Stimulated activated CD8-positive, alpha-beta memory T cell treated with anti-CD3 and anti-CD28 coated beads, Interleukin-12 subunit alpha, Interleukin-12 subunit beta, amount 100 ng/mL, for 24 hours (primary cell): ENCODE measurements around the gene ZBTB7C.

Experiments
- DNase-seq: peaks from one replicate; pipeline ENCODE4 v3.0.0-alpha.2; 2020; ENCODE audit errors: extremely low read depth

ZBTB7C gene

DNA sequence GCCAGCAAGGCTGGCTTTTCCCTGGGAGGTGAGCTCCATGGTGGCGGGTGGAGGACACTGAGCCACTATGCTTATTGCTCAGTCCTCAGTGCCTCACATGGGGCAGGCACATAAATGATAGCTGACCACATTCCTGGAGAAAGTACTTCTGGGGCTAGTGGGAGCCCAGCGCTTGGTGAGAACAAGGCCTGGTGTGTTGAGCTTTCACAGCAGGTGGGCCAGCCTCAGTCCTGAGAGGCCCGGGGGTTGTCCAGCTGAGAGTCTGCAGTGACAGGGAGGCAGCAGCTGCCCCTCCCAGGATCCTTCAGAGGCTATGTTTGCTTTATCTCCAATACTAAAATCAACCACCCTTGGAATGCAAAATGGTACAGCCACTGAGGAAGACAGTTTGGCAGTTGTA is 217.7 kb downstream of the ZBTB7C start:
- no peak for DNase-seq

DNA sequence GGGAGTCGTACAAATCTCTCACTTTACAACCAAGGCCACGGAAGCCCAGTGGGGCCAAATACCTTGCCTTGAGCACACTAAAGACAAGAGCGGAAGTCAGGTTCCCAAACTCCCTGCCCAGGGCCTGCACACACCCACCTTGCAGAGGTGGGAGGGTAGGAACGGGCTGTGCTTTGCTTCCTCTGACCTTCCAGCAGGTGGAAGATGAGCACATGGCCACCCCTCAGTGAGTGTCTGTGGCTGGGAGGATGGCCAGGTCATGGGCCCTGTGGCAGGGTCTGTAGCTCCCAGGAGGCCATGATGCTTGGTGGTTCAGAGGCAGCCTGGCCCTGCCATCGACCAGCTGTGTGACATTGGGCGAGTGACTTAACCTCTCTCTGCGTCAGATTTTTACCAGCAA is 218.2 kb downstream of the ZBTB7C start:
- no peak for DNase-seq

DNA sequence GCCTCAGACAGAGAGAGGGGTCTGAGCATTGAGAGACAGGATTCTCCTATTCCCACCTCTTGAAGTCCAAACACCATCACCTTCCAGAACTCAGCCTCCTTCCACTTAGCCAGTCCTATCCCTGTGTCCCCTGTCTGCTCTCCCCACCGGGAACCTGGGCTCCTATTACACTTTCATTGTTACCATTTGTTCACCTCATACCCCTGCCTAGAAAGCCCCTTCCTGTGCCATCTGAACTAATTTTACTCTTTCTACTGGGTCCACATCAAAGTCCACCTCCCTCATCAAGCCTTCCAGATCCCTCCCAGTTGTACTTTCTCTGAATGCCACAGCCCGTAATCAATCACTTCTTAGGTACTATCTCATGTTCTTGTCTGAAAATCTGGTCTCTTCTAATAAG is 220.6 kb downstream of the ZBTB7C start:
- DNase-seq = no peak

DNA sequence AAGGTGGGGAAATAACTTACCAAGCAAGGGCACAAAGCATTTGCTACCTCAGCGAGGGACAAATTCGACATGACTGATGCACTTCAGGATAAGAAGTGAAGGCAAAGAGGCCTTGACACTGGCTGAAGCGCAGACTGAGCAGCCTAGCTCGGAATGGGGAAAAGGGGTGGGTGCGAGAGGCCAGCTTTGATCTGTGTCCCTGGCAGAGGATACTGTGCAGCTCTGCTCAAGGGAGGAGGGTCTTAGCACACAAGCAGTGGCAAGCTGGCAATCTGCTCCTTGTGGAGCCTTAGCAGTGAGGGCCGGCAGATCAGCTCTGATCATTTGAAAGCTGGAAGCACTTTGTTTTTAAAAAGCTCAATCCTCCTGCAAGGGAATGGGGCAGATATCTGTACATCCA is 222.3 kb downstream of the ZBTB7C start:
- DNase-seq = no peak

DNA sequence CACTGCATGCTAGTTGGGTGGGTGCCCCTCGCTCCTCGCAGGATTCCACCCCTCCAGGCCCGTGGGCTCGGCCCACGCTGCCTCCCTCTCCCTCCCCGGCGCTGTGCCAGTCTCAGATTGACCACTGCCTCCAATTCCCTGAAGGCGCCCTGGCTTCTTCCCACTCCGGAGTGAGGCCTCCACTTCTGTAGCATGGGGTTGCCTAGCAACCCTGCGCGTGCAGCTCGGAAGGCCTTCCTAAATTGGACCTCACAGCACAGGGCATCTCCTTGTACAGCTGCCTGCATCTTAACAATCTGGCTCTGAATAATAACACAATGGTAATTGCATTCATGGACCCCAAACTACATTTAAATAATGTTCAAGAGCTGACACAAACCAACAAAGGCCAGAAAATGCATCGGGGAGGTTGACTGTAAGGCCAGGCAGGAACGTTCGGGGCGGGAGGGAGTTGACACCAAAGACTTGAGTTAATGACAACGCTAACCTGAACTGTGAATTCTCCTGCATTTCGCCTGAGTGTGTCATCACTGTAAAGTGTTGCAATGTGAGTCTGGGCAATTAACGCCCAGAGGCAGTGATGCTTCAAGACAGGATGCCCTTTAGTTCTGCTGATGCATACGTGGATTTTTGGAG is 222.9 kb downstream of the ZBTB7C start:
- no peak for DNase-seq

DNA sequence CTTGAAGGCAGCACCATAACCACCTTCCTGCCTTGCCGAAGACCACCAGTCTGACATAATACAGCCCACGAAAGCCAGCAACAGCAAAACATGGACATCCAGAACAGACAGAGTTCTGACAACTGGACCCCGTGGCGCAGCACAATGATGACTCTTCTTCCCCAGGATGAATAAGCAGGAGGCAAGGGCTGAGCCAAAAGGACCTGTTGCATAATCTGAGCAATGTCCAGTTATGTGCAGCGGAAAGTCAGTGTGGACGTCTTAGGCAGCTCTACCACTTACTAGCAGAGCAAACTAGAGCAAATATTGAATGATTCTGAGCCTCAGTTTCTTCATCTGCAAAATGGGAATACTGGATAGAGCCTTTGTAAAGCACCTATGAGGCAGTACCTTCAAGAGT is 225.1 kb downstream of the ZBTB7C start:
- DNase-seq = no peak

DNA sequence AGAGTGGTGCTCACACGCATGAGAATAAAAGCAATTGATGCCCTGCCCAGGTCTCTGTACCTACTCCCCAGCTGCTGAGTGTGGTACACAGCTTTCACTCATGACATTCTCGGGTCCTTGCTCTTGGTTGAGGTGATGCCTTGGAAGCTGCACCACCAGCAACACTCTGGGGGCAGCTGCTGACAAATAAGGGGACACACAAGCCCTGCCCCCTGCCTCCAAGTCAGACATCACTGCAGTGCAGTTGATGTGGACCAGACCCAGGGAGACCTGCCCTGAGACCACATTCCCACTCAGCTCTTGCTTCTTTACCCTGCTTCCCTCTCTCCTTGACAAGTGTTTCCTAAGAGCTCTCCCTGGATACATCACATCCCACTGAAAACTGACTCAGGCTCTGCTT is 225.6 kb downstream of the ZBTB7C start:
- DNase-seq = no peak

DNA sequence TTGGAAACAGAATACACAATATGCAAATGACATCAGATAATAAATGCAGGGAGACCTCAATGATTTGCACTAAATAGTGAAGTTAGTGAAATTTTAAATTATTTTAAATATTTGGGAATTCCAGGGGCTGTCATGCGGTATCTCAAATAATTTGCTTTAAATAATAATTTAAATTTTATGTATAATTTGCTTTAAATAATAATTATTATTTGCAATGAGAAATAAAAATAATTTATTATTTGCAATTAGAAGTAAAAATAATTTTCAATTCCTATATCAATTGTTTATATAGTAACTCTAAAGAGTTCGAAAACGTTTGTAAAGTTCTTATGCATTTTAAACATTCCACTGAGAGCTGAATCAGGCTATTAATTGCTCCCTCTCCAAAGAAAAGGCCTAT is 226.4 kb downstream of the ZBTB7C start:
- no peak for DNase-seq

DNA sequence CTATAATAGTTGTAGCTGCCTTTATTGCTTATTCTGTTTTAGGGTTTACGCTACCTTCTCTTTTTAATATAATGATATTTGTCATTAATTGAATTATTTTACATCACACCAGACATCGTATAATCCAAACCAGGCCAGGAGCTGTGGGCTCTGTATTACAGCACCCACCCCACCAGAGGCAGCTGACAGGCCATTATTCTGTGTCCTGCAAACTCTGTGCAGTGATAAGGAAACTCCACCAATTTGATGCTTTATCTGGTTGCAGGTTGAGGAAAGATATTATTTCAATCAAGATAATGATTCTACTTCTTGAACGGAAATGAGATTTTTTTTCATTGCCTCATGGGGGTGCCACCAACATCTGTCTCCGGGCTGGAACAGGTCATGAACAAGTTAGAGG is 227.3 kb downstream of the ZBTB7C start:
- DNase-seq = no peak

DNA sequence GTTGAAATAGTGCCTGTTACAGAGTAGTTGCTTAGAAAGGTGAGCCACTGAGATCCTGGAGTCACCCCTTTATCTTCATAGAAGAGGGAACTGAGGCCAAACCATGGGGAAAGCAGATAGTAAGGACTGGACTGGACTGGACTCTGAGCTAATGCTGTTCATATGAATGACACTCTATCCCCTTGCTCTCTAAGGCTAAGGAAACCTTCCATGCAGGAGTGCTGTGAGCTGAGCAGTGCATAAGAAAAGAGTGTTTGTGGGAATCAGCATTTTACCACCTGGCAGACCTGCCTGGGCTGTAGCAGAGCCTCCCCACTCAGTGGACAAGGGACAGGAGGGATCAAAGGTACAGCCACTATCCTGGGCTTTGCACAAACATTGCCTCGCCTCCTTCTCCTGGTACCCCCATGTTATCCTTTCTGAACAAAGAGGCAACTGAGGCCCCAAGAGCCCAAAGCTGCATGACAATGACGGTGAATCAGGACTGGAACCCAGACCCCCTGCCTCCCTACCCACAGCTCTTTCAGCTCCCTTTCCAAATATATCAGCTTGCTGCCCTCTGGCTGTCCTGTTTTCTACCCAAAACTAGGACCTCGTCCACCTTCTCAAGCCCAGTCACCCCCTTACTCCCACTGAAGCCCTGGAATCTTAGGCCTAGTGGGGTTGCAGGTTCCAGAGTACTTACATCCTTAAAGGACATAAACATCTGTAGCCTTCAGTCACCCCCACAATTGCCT is 227.9 kb downstream of the ZBTB7C start:
- DNase-seq = no peak

DNA sequence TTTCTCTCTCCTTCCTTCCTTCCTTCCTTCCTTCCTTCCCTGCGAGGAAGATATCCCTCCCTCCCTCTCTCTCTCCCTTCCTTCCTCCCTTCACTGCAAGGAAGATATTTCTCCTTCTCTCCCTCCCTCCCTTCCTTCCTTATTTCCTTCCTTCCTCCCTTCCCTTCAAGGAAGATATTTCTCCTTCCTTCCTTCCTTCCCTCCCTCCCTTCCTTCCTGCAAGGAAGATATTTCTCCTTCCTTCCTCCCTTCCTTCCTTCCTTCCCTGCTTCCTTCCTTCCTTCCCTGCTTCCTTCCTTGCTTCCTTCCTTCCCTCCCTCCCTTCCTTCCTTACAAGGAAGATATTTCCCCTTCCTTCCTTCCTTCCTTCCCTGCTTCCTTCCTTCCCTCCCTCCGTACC is 229.5 kb downstream of the ZBTB7C start:
- DNase-seq = no peak

DNA sequence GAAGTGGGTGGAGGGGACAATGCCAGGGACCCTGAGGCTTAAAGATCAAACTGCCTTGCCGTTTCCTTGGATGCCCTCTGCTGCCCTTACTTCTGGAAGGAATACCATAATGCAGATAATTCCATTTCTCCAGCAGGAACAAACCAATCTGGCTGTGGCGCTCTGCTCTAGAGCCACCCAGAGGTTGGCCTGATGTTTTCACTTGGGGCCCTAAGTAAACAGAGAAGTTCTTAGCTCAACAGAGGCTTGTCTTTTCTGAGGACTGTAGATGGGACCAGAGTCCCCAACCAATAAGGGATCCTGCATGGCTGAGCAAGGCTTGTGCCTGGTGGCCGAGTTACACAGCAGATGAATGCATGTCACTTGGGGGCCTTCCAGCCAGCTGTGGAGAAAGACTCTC is 230.2 kb downstream of the ZBTB7C start:
- DNase-seq = no peak

DNA sequence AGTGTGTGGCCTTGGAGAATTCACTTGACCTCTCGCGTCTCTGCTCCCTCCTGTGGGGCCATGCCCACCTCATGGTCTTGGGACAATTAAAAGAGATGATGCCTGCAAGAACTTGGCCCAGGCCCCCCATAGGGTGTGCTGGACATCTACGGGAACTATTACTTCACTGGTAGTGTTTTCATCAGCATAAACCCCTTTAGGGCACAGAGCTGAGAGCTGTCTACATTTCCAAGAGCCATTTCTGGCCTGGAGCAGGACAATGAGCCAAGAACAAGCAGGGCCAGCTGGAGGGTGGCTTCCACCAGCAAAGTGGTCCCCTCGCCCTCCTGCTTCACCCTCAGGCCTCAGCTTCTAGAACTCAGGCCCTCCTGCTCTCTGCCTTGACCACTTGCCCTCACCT is 232.3 kb downstream of the ZBTB7C start:
- DNase-seq = no peak

DNA sequence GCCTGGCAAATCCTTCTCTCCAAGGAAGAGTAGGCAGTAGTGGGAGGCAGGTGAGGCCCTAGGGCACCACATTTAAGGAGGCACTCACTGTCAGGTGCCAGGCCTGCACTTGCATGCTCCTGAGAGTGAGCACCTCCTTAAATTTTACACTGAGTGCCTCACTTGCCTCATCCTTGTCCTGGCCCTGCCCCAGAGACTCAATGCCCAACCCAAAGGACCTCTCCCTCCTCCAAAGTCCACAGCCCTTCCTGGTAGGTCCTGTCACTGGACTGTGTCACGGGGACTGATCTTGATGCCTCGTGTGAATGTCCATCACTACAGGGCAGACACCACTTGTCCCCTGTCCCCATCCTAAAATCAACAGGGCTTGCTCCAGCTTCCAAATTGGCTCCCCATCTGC is 235.6 kb downstream of the ZBTB7C start:
- DNase-seq = no peak

DNA sequence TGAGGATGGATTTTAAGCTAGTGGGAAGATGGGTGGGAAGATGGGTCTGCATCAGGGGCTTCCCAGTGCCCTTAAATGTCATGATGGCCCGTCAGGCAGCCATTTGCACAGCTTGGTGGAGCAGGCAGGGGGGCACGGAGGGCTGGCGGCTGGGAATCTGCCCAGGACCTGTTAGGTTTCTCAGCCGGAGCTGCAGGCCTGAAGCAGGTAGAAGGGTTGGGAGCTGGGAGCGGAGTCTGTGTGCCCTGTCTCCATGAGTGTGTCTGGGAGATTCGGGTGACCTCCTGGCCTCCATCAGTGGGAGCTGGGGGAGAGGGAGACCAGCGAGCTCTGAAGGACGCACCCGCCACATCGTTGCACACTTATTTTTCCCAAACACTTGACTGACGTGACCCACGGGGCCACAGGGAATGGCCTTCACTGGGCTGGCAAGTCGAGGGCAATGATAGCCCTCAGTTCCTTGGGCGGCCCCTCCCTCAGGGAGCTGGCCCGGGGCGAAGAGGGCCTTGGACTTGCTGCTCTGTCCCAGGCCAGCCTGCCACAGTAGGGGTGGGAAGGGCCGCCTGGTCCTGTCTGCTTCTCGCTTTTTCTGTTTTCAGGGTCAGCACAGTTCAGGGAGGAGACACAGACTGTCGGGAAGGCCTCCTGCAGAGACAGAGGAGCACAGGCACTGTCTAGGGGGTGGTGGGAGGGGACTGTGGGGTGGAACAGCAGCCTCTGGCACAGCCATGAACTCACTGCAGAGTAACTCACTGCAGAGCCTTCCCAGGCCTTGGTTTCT is 236.8 kb downstream of the ZBTB7C start:
- DNase-seq = no peak

DNA sequence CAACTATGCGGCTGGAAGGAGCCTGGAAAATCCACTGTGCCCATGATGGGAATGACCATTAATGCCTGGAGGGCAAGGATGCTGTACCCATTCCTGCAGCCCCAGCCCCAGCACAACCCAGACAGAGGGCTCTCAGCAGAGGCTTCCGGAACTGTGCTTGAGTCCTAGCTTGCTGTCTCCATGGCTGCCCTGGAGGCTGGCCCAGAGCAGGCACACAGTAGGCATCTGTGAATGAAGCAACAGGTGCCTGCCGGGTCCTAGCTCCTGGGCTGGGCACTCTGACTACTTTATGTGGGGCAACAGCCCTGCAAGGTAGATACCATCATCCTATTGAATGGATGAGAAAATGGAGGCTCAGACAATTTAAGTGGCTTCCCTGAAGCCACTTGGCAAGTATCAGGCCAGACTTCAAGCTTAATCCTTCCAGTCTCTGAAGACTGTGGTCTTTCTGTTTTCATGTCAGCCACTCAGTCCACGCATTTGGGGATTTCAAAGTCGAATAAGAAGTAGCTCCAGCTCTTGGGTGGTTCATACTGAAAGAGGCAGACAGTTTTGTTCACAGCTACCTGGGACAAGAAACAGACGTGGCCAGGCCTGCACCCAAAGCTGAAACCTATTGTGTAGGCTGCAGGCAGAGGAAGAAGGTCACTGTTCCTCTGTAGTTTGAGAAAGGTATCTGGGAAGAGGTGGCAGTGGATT is 237.5 kb downstream of the ZBTB7C start:
- DNase-seq = no peak

DNA sequence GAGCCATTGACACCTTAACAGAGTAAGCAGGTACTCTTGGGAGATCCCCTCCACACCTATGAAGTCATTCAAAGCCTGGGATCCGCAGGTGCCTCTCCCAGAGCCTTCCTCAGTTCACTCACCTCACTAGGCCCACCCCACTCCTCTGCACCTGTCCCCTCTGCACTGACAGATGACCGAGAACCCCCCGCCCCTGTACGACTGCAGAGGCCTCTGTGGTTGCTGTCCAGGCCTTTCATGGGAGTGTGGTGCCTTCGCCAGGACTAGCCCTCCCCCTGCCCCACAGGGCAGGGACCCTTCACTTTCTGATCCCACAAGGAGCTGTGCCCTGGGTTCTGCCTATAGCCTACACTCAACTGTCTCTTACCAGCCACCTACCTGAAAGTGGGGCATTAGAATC is 238.5 kb downstream of the ZBTB7C start:
- no peak for DNase-seq

DNA sequence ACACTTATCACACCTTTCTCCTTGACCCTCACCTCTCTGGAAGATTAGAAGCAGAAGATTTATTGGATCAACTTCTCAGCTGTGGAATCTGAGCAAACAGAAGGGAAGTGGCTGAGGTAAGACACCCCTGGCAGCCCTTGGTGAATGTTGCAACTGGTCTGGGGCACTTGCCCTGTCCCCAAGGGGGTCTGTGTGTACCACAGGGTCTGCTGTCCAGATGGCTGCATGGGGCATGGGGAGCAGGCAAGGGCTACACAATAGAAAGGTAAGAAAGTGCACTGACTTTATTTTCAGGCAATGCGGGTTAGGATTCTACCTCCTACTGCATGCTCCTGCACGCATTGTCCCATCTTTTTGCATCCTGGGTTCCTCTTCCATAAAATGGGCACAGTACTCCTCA is 240.3 kb downstream of the ZBTB7C start:
- DNase-seq = no peak

DNA sequence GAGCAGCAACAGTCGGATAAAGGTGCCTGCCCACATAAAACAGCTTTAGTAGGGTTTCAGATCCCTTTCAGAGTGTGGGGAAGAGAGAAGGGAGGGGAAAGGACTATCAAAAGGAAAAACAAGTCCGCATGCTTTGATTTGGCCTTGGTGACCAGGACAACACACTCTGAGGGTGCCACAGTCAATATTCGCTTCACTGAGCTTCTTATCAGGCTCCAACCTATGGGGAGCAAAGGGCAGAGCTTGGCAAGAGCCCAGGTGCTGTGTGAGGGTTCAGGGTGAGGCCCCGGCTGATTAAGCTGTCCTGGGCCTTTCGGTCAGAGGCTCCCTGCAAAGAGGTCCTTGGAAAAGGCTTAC is 241.3 kb downstream of the ZBTB7C start:
- DNase-seq = no peak

DNA sequence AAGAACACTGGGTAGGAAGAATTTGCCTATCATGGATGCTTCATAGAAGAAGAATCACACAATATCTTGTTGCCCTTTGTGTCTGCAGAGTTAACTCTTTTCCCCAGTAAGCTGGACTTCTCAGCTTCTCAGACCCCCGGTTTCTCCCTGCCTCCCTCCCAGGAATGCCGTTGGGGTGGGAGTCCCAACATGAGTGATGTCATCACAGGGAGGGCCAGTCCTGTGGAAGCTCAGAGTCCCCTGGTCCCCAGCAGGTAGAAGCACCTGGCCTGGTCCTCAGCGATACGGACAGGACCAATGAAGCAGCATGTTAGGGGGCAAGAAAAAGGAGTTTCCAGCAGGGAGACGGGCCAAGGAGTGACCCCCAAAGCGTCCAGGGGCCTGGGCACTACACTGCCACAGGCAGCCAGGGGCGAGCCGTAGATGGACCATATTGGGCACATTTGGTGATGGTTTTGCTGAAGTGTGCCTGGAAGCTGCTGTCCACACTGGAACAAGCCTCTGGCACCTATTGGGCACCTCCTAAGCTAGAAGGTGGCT is 242.8 kb downstream of the ZBTB7C start:
- DNase-seq = no peak

DNA sequence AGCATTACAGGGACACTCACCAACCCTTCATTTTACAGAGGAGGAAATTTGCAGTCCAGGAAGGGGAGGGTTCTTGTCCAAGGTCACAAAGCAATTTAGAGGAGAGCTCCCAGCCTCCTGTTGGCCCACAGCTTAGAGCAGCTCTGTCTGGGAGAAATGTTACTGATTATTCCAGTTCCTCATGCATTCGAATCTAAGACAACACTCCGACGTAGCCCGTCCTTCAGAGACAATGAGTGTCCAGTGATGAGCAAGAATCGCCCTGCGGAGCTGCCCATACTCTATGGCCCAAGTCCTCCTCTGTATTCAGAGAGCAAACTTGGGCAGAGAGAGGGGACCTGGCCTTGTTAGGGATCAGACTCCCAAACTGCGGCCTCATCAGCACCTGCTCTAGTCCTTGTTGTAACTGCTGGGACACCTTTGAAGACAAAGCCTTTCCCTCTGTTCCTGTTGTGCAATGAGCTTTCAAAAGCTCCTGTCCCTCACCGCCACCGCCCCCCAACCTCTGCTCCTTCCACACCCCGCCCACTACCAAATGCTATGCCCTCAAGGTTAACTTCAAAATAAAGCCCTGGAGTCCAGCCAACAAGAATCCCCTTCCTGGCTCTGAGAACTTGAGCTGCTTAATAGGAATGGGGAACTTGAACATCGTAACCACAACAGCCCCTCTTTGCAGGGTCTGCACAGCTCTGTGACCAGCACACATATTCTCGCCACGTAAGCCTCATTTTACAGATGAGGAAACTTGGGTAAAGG is 243.9 kb downstream of the ZBTB7C start:
- no peak for DNase-seq

DNA sequence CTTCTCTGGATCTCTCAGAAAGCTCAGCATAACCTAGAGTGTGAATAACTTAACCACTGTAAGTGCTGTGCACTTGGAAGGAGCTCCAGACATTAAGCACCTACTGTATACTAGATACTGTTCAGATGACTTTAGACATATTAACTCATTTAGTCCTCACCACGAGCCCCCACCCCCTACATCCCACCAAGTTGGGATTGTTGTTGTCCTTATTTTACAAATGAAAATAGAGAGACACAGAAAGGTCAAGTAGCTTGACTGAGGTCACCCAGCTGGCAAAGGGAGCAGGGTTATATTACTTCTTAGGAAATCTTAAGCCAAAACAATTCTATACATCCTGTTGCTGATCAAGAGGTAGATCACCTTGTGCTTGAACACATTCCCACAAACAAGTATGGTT is 244.5 kb downstream of the ZBTB7C start:
- no peak for DNase-seq
